ENCODE results near the gene HIVEP3.

The HIVEP3 gene

GRCh38 chr1:41535716-41536115 lies 383.0 kb downstream of the HIVEP3 start:
- DNase-seq (ENCODE audit: low read depth in 2 of 2): no peak

GRCh38 chr1:41535276-41535675 lies 383.4 kb downstream of the HIVEP3 start:
- DNase-seq (ENCODE audit: low read depth in 2 of 2): no peak

GRCh38 chr1:41534181-41535076 lies 384.3 kb downstream of the HIVEP3 start:
- DNase-seq (ENCODE audit: low read depth in 2 of 2): no peak

- DNase-seq (ENCODE audit: low read depth in 2 of 2): no peak
Measured at GRCh38 chr1:41533731-41534080, 385.0 kb downstream of the HIVEP3 start.

- DNase-seq (ENCODE audit: low read depth in 2 of 2): no peak
Measured at GRCh38 chr1:41533016-41533730, 385.5 kb downstream of the HIVEP3 start.

GRCh38 chr1:41532206-41532975 lies 386.3 kb downstream of the HIVEP3 start:
- DNase-seq (ENCODE audit: low read depth in 2 of 2): no peak

- no peak for DNase-seq (ENCODE audit: low read depth in 2 of 2)
Measured at GRCh38 chr1:41530411-41530810, 388.3 kb downstream of the HIVEP3 start.

GRCh38 chr1:41529621-41530395 lies 388.9 kb downstream of the HIVEP3 start:
- no peak for DNase-seq (ENCODE audit: low read depth in 2 of 2)

GRCh38 chr1:41528726-41529605 lies 389.8 kb downstream of the HIVEP3 start:
- DNase-seq (ENCODE audit: low read depth in 2 of 2): no peak

GRCh38 chr1:41528106-41528505 lies 390.6 kb downstream of the HIVEP3 start:
- DNase-seq (ENCODE audit: low read depth in 2 of 2): no peak

- DNase-seq (ENCODE audit: low read depth in 2 of 2): no peak
Measured at GRCh38 chr1:41526956-41527561, 391.7 kb downstream of the HIVEP3 start.

- DNase-seq (ENCODE audit: low read depth in 2 of 2): no peak
Measured at GRCh38 chr1:41525891-41526587, 392.7 kb downstream of the HIVEP3 start.

- DNase-seq (ENCODE audit: low read depth in 2 of 2): no peak
Measured at GRCh38 chr1:41524676-41525675, 393.7 kb downstream of the HIVEP3 start.

GRCh38 chr1:41523949-41524675 lies 394.6 kb downstream of the HIVEP3 start:
- no peak for DNase-seq (ENCODE audit: low read depth in 2 of 2)

- no peak for DNase-seq (ENCODE audit: low read depth in 2 of 2)
Measured at GRCh38 chr1:41523071-41523470, 395.7 kb downstream of the HIVEP3 start.

GRCh38 chr1:41521766-41522165 lies 397.0 kb downstream of the HIVEP3 start:
- no peak for DNase-seq (ENCODE audit: low read depth in 2 of 2)

- no peak for DNase-seq (ENCODE audit: low read depth in 2 of 2)
Measured at GRCh38 chr1:41520951-41521752, 397.6 kb downstream of the HIVEP3 start.
